Neural progenitor cell (in vitro differentiated cells): ENCODE measurements around the gene NCOA3. TPM values are rescaled to one million over a fixed set of nuclear protein-coding genes. Genes with fewer than 3 reads are reported as not detected.

Experiments used
- DNase-seq: peaks from one replicate; pipeline ENCODE4 v3.0.0-alpha.2; 2016; ENCODE audit warnings: low spot score
- H2AFZ ChIP-seq: fragments of 200-600 bp; sonication (generic); replicated peaks from 2 replicates; pipeline ENCODE4 v1.6.1; 2016; ENCODE audit warnings: antibody characterized with exemption
- H3F3A ChIP-seq: fragments of 200-600 bp; sonication (generic); 2 replicates; pipeline ENCODE4 v1.6.1; 2016; ENCODE audit warnings: antibody characterized with exemption, low read depth
- H3K27ac ChIP-seq: fragments of 200-600 bp; sonication (generic); 2 replicates; pipeline ENCODE4 v1.5.1; 2016; ENCODE audit warnings: mild to moderate bottlenecking
- H3K27me3 ChIP-seq: fragments of 200-600 bp; sonication (generic); 2 replicates; pipeline ENCODE4 v1.6.1; 2016; ENCODE audit warnings: mild to moderate bottlenecking, moderate library complexity
- H3K36me3 ChIP-seq: fragments of 200-600 bp; sonication (generic); 2 replicates; pipeline ENCODE4 v1.5.1; 2016
- H3K4me1 ChIP-seq: fragments of 200-600 bp; sonication (generic); 2 replicates; pipeline ENCODE4 v1.6.1; 2016; ENCODE audit warnings: mixed run types
- H3K4me2 ChIP-seq: fragments of 200-600 bp; sonication (generic); 2 replicates; pipeline ENCODE4 v1.6.1; 2016
- H3K4me3 ChIP-seq: fragments of 200-600 bp; sonication (generic); 2 replicates; pipeline ENCODE4 v1.5.1; 2016
- H3K79me2 ChIP-seq: fragments of 200-600 bp; sonication (generic); 2 replicates; pipeline ENCODE4 v1.6.1; 2016; ENCODE audit warnings: low read depth
- H3K9ac ChIP-seq: fragments of 200-600 bp; sonication (generic); 2 replicates; pipeline ENCODE4 v1.6.1; 2016
- H3K9me3 ChIP-seq: fragments of 200-600 bp; sonication (generic); 2 replicates; pipeline ENCODE4 v1.5.1; 2016; ENCODE audit warnings: low read depth
- H4K20me1 ChIP-seq: fragments of 200-600 bp; sonication (generic); 2 replicates; pipeline ENCODE4 v1.6.1; 2016; ENCODE audit warnings: low read depth
- H3K27ac Mint-ChIP-seq: 3 replicates; pipeline ENCODE4 v1.8.0; 2021; ENCODE audit warnings: mixed read lengths
- H3K27me3 Mint-ChIP-seq: 2 replicates; pipeline ENCODE4 v1.8.0; 2022; ENCODE audit warnings: low read depth, mild to moderate bottlenecking, inconsistent platforms, moderate library complexity, mixed read lengths; ENCODE audit not compliant: insufficient read depth
- H3K36me3 Mint-ChIP-seq: 3 replicates; pipeline ENCODE4 v1.8.0; 2021; ENCODE audit warnings: mixed read lengths
- H3K4me1 Mint-ChIP-seq: 3 replicates; pipeline ENCODE4 v1.8.0; 2021; ENCODE audit warnings: mixed read lengths
- H3K4me3 Mint-ChIP-seq: 3 replicates; pipeline ENCODE4 v1.8.0; 2021; ENCODE audit warnings: mild to moderate bottlenecking, moderate library complexity, mixed read lengths
- H3K9me3 Mint-ChIP-seq: 3 replicates; pipeline ENCODE4 v1.8.0; 2020; ENCODE audit warnings: mixed read lengths
- EZH2 ChIP-seq: fragments of 200-600 bp; sonication (generic); IDR thresholded peaks from 2 replicates; pipeline ENCODE4 v1.6.1; 2017; ENCODE audit warnings: antibody characterized with exemption, mild to moderate bottlenecking, moderate library complexity
- EZH2phosphoT487 ChIP-seq: fragments of 200-600 bp; sonication (generic); IDR thresholded peaks from 2 replicates; pipeline ENCODE4 v1.6.1; 2017; ENCODE audit warnings: antibody characterized with exemption
- total RNA-seq: library from RNA; depleted of rRNA; stranded (reverse); fragments of >200 nt; gene quantifications from 2 replicates; pipeline ENCODE4 v1.2.3, GENCODE V29; 2015; ENCODE audit warnings: low replicate concordance
- TF ChIP-seq, protein P1 (sequence below): fragments of 200-600 bp; sonication (generic); IDR thresholded peaks from 2 replicates; pipeline ENCODE4 v1.5.1; 2017; ENCODE audit warnings: antibody characterized with exemption, mild to moderate bottlenecking

NCOA3 gene
- total RNA-seq, 1 donor from 2014 or later = 64.5 TPM

DNA sequence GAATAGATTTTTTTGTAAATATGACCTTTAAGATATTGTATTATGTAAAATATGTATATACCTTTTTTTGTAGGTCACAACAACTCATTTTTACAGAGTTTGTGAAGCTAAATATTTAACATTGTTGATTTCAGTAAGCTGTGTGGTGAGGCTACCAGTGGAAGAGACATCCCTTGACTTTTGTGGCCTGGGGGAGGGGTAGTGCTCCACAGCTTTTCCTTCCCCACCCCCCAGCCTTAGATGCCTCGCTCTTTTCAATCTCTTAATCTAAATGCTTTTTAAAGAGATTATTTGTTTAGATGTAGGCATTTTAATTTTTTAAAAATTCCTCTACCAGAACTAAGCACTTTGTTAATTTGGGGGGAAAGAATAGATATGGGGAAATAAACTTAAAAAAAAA, 152.7 kb downstream of the NCOA3 start:
- H3K27ac Mint-ChIP-seq = no peak overlapping the region
- DNase-seq = no peak
- H3K27me3 ChIP-seq = no peaks in the 10 kb centered on the region

DNA sequence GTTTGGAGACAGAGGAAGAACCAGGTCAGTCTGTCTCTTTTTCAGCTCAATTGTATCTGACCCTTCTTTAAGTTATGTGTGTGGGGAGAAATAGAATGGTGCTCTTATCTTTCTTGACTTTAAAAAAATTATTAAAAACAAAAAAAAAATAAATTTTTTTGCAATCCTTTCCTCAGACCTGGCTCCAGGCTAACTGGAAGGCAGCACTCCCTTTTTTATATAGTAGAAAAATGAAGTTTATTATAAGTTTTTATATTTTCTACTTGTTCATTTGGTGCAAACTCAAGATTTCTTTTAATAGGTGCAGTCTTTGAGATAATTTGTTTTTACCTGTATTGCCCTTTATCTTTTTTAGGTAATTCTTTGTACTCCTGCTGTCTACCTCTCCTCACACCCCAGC, 153.9 kb downstream of the NCOA3 start:
- H3K27me3 ChIP-seq = no peaks in the 10 kb centered on the region
- Mint-ChIP-seq H3K9me3 (no peaks in the 10 kb centered on the region), H3K4me1 (peaks cover 16% of the 10 kb centered on the region), H3K36me3 (peaks cover 20% of the 10 kb centered on the region), H3K27me3 (no peaks in the 10 kb centered on the region), H3K4me3 (no peak overlapping the region), H3K27ac (no peak overlapping the region)
- H3K4me1 ChIP-seq = peaks cover 34% of the 10 kb centered on the region
- H3K27ac ChIP-seq = no peak overlapping the region
- no peak overlapping the region for H3K4me2 ChIP-seq
- peaks cover 20% of the 10 kb centered on the region for H4K20me1 ChIP-seq
- H3K4me3 ChIP-seq = no peak overlapping the region
- TF ChIP-seq EZH2phosphoT487 = no peak
- no peak for TF ChIP-seq EZH2
- TF ChIP-seq, protein P1, sequence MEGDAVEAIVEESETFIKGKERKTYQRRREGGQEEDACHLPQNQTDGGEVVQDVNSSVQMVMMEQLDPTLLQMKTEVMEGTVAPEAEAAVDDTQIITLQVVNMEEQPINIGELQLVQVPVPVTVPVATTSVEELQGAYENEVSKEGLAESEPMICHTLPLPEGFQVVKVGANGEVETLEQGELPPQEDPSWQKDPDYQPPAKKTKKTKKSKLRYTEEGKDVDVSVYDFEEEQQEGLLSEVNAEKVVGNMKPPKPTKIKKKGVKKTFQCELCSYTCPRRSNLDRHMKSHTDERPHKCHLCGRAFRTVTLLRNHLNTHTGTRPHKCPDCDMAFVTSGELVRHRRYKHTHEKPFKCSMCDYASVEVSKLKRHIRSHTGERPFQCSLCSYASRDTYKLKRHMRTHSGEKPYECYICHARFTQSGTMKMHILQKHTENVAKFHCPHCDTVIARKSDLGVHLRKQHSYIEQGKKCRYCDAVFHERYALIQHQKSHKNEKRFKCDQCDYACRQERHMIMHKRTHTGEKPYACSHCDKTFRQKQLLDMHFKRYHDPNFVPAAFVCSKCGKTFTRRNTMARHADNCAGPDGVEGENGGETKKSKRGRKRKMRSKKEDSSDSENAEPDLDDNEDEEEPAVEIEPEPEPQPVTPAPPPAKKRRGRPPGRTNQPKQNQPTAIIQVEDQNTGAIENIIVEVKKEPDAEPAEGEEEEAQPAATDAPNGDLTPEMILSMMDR = no peak
- no peaks in the 10 kb centered on the region for H3F3A ChIP-seq
- no peaks in the 10 kb centered on the region for H3K9me3 ChIP-seq
- H3K9ac ChIP-seq = no peak overlapping the region
- no peak for DNase-seq
- no peaks in the 10 kb centered on the region for H3K79me2 ChIP-seq
- no peak overlapping the region for H2AFZ ChIP-seq
- peaks cover 35% of the 10 kb centered on the region for H3K36me3 ChIP-seq

More for the DNA sequence above, 152.7 kb downstream of the NCOA3 start:
- H3K4me1 ChIP-seq = peaks cover 34% of the 10 kb centered on the region
- no peak overlapping the region for H3K9ac ChIP-seq
- Mint-ChIP-seq H3K4me1 (peaks cover 16% of the 10 kb centered on the region), H3K4me3 (no peak overlapping the region), H3K27me3 (no peaks in the 10 kb centered on the region), H3K36me3 (peaks cover 20% of the 10 kb centered on the region), H3K9me3 (no peaks in the 10 kb centered on the region)
- H4K20me1 ChIP-seq = peaks cover 20% of the 10 kb centered on the region
- H3F3A ChIP-seq = no peaks in the 10 kb centered on the region
- H3K27ac ChIP-seq = no peak overlapping the region
- H3K9me3 ChIP-seq = no peaks in the 10 kb centered on the region
- no peak overlapping the region for H3K4me3 ChIP-seq
- TF ChIP-seq, protein P1 = no peak
- no peak for TF ChIP-seq EZH2
- TF ChIP-seq EZH2phosphoT487 = no peak
- H3K4me2 ChIP-seq = peak overlapping the region; percentile 14
- no peak overlapping the region for H2AFZ ChIP-seq
- no peaks in the 10 kb centered on the region for H3K79me2 ChIP-seq
- peaks cover 36% of the 10 kb centered on the region for H3K36me3 ChIP-seq

GRCh38 chr20:47656318-47656717, 154.6 kb downstream of the NCOA3 start:
- Histone ChIP-seq H3K9ac (no peak overlapping the region), H3K4me3 (no peak overlapping the region), H2AFZ (no peak overlapping the region), H3F3A (no peaks in the 10 kb centered on the region), H3K27ac (no peak overlapping the region), H3K36me3 (peaks cover 31% of the 10 kb centered on the region), H3K27me3 (no peaks in the 10 kb centered on the region), H3K4me1 (peaks cover 34% of the 10 kb centered on the region), H3K9me3 (no peaks in the 10 kb centered on the region), H3K4me2 (no peak overlapping the region), H4K20me1 (peaks cover 20% of the 10 kb centered on the region), H3K79me2 (no peaks in the 10 kb centered on the region)
- no peak overlapping the region for H3K27ac Mint-ChIP-seq
- no peaks in the 10 kb centered on the region for H3K9me3 Mint-ChIP-seq
- H3K27me3 Mint-ChIP-seq = peaks cover 2% of the 10 kb centered on the region
- DNase-seq = no peak
- H3K4me3 Mint-ChIP-seq = no peak overlapping the region
- peaks cover 20% of the 10 kb centered on the region for H3K4me1 Mint-ChIP-seq
- TF ChIP-seq EZH2phosphoT487 = no peak
- no peak for TF ChIP-seq EZH2
- TF ChIP-seq, protein P1 = no peak
- H3K36me3 Mint-ChIP-seq = peaks cover 14% of the 10 kb centered on the region
